GM23248 (cell line): ENCODE data around the gene ASPRV1. TPM values are rescaled to one million over a fixed set of nuclear protein-coding genes. Genes with fewer than 3 reads are reported as not detected.

Source experiments
- DNase-seq: peaks from one replicate; pipeline ENCODE4 v3.0.0-alpha.2; 2015
- H2AFZ ChIP-seq: fragments of 200-600 bp; sonication (generic); 2 replicates; pipeline ENCODE4 v1.6.1; 2016; ENCODE audit warnings: antibody characterized with exemption
- H3F3A ChIP-seq: fragments of 200-600 bp; sonication (generic); 2 replicates; pipeline ENCODE4 v1.6.1; 2016; ENCODE audit warnings: mild to moderate bottlenecking, antibody characterized with exemption, mixed run types; ENCODE audit not compliant: insufficient read depth
- H3K27ac ChIP-seq: fragments of 200-600 bp; sonication (generic); 2 replicates; pipeline ENCODE4 v1.5.1; 2016; ENCODE audit warnings: mild to moderate bottlenecking
- H3K27me3 ChIP-seq: fragments of 200-600 bp; sonication (generic); replicated peaks from 2 replicates; pipeline ENCODE4 v1.6.1; 2016; ENCODE audit warnings: mild to moderate bottlenecking; ENCODE audit not compliant: insufficient read depth
- H3K36me3 ChIP-seq: fragments of 200-600 bp; sonication (generic); 2 replicates; pipeline ENCODE4 v1.6.1; 2016; ENCODE audit warnings: low read depth, mild to moderate bottlenecking
- H3K4me1 ChIP-seq: fragments of 200-600 bp; sonication (generic); 2 replicates; pipeline ENCODE4 v1.6.1; 2016; ENCODE audit warnings: mild to moderate bottlenecking; ENCODE audit not compliant: insufficient read depth
- H3K4me2 ChIP-seq: fragments of 200-600 bp; sonication (generic); one replicate; pipeline ENCODE4 v1.6.1; 2016; ENCODE audit warnings: mild to moderate bottlenecking; ENCODE audit not compliant: unreplicated experiment
- H3K4me3 ChIP-seq: fragments of 200-600 bp; sonication (generic); 2 replicates; pipeline ENCODE4 v1.5.1; 2016; ENCODE audit warnings: mild to moderate bottlenecking
- H3K79me2 ChIP-seq: fragments of 200-600 bp; sonication (generic); 2 replicates; pipeline ENCODE4 v1.6.1; 2016; ENCODE audit warnings: mild to moderate bottlenecking; ENCODE audit not compliant: insufficient read depth
- H3K9ac ChIP-seq: fragments of 200-600 bp; sonication (generic); 2 replicates; pipeline ENCODE4 v1.6.1; 2016; ENCODE audit warnings: mild to moderate bottlenecking
- H3K9me2 ChIP-seq: fragments of 200-600 bp; sonication (generic); 2 replicates; pipeline ENCODE4 v1.6.1; 2016; ENCODE audit warnings: mixed run types, mild to moderate bottlenecking, moderate library complexity; ENCODE audit not compliant: insufficient read depth
- H3K9me3 ChIP-seq: fragments of 200-600 bp; sonication (generic); one replicate; pipeline ENCODE4 v1.6.1; 2017; ENCODE audit warnings: low read depth
- H4K20me1 ChIP-seq: fragments of 200-600 bp; sonication (generic); 2 replicates; pipeline ENCODE4 v1.6.0; 2016; ENCODE audit not compliant: insufficient read depth
- EZH2 ChIP-seq: fragments of 200-600 bp; sonication (generic); IDR thresholded peaks from 2 replicates; pipeline ENCODE4 v1.6.1; 2018; ENCODE audit warnings: antibody characterized with exemption, mild to moderate bottlenecking; ENCODE audit not compliant: insufficient read depth, poor library complexity, severe bottlenecking
- EZH2phosphoT487 ChIP-seq: fragments of 200-600 bp; sonication (generic); IDR thresholded peaks from 2 replicates; pipeline ENCODE4 v1.6.1; 2018; ENCODE audit warnings: antibody characterized with exemption, moderate library complexity, mild to moderate bottlenecking, low read depth; ENCODE audit not compliant: insufficient read depth
- WGBS, 2 experiments: methylation state at CpG; one replicate each; pipeline ENCODE4 v1.1.6; 2015 to 2017; ENCODE audit warnings: low lambda C conversion rate in 2 of 2, low coverage in 1 of 2; ENCODE audit errors: missing lambda C conversion rate in 2 of 2; 5-methylcytosine and 5-hydroxymethylcytosine counted together
- in situ Hi-C: fragments of 300-500 bp; cut with MboI; formaldehyde crosslinking; loops from 2 replicates; pipeline ENCODE4 v1.15.0; 2020
- polyA plus RNA-seq: library from polyadenylated mRNA; unstranded; fragments of >200 nt; fragmentation: Nextera tagmentation; extraction: Ambion mirVana; gene quantifications from 2 replicates; pipeline ENCODE4 v1.2.1, GENCODE V29; 2016
- total RNA-seq: library from RNA; depleted of rRNA; stranded (reverse); fragments of >200 nt; shearing (Covaris generic); gene quantifications from 2 replicates; pipeline ENCODE4 v1.2.3, GENCODE V29; 2014

ASPRV1 gene
- total and polyA plus RNA-seq, 2 experiments from 2014 or later = 0.24 to 0.86 TPM

DNA sequence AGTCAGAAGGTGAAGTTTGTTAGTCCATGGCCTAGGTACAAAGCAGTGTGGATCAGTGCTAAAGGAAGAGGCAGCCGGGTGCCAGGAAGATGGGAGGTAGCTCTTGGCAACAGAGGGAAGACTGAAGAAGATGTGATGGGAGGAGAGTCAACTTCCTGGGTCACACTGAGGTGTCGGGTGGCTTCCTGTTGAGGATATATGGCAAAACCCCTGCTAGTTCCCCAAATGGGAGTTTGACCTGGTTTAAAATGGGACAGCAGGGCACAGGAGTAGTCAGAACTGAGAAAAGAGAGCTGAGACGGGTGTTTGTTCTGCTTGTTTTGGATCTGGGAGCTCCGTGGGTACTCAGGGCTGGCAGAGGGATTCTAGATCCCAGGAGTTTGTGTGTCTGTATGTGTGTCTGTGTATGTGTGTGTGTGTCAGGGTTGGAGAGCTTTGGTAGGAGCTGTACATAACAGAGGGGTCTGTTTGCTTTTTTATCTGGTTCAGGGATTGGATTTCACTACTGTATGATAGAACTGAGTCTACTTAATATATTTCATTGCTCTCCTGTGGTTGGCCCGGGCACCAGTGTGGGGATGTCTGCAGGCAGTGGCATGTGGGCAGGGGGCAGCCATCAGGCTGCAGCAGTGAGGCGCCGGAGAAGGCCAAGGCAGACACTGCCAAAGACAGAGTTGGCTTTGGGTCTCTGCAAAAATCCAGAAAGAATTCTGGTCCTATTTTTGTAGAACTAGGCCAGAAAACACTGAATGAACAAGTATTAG, 29.4 kb downstream of the ASPRV1 start:
- no peaks in the 10 kb centered on the region for H3K27me3 ChIP-seq
- H3K79me2 ChIP-seq = peaks cover 5% of the 10 kb centered on the region; the same call in 1 of the 2 replicates
- peaks cover 27% of the 10 kb centered on the region for H3K36me3 ChIP-seq
- no peaks in the 10 kb centered on the region for H3K9me2 ChIP-seq
- H2AFZ ChIP-seq = peak overlapping the region; percentile 54
- 0 out of 2 replicates have a peak overlapping the region, but pooled peaks have one; percentile 21 for H3K9ac ChIP-seq
- H3K4me3 ChIP-seq = no peak overlapping the region
- H3K4me1 ChIP-seq = peaks cover 36% of the 10 kb centered on the region
- H3F3A ChIP-seq = peaks cover 42% of the 10 kb centered on the region
- in situ Hi-C loops = no loop called here
- peak overlapping the region; percentile 43 for H3K27ac ChIP-seq
- H3K9me3 ChIP-seq = no peaks in the 10 kb centered on the region
- TF ChIP-seq EZH2phosphoT487 = no peak
- no peak for TF ChIP-seq EZH2
- no peaks in the 10 kb centered on the region for H4K20me1 ChIP-seq
- WGBS, 2 experiments = 57 to 60% methylated on average over 7 of the region's 7 CpGs
- H3K4me2 ChIP-seq = no peak overlapping the region
- DNase-seq = no peak

GRCh38 chr2:69926849-69927515, 34.4 kb downstream of the ASPRV1 start:
- Histone ChIP-seq H3K9me3 (no peaks in the 10 kb centered on the region), H3K36me3 (peaks cover 21% of the 10 kb centered on the region), H3K9ac (no peak overlapping the region), H3K79me2 (peaks cover 5% of the 10 kb centered on the region; the same call in 1 of the 2 replicates), H3K4me3 (no peak overlapping the region), H3K4me2 (no peak overlapping the region), H3K9me2 (no peaks in the 10 kb centered on the region), H3K4me1 (peaks cover 6% of the 10 kb centered on the region), H3K27me3 (no peaks in the 10 kb centered on the region), H4K20me1 (no peaks in the 10 kb centered on the region), H3K27ac (no peak overlapping the region), H2AFZ (no peak overlapping the region), H3F3A (peaks cover 10% of the 10 kb centered on the region; the same call in 1 of the 2 replicates)
- WGBS, 2 experiments = 72 to 80% methylated on average over 3 of the region's 3 CpGs
- in situ Hi-C loops = no loop called here
- TF ChIP-seq EZH2phosphoT487 = no peak
- no peak for TF ChIP-seq EZH2
- DNase-seq = peak; percentile 32

DNA sequence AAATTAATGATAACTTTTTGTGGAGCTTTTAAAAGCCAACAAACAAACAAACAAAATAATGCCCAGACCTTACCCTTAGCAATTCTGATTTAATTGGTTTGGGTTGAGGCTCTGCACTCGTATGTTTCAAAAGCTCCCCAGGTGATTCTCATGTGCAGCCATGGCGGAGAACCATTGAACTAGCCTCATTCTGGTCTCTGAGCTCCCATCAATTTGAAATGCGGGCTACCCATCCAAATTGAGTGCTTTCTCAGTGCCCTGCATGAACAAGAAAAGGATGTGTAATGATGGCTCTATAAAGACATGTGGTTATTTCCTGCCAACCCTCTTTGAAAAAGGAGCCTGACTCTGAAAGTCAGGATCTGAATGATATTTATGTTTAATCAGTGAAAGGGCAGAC, 38.3 kb downstream of the ASPRV1 start:
- Histone ChIP-seq H3K9ac (no peak overlapping the region), H3K9me2 (no peaks in the 10 kb centered on the region), H4K20me1 (no peaks in the 10 kb centered on the region), H3K27ac (no peak overlapping the region), H3F3A (peaks cover 5% of the 10 kb centered on the region), H3K4me2 (no peak overlapping the region), H3K9me3 (no peaks in the 10 kb centered on the region), H3K4me1 (peaks cover 4% of the 10 kb centered on the region), H2AFZ (no peak overlapping the region), H3K36me3 (peaks cover 27% of the 10 kb centered on the region), H3K27me3 (no peaks in the 10 kb centered on the region), H3K79me2 (peaks cover 17% of the 10 kb centered on the region), H3K4me3 (no peak overlapping the region)
- TF ChIP-seq EZH2phosphoT487 (no peak), EZH2 (no peak)
- WGBS, 2 experiments = 87 to 88% methylated on average over 3 of the region's 3 CpGs
- no peak for DNase-seq
- in situ Hi-C loops = loop anchor here (25.0 kb wide), 1 partner anchor 339 kb away; the partner anchor contains the start of gene PCYOX1

- H3K27me3 ChIP-seq = no peaks in the 10 kb centered on the region
- no peak for DNase-seq
- no peaks in the 10 kb centered on the region for H3K9me3 ChIP-seq
- WGBS, 2 experiments = 62 to 64% methylated on average over 3 of the region's 3 CpGs
- no peaks in the 10 kb centered on the region for H4K20me1 ChIP-seq
- no peaks in the 10 kb centered on the region for H3K9me2 ChIP-seq
- peak overlapping the region; percentile 49 for H3K4me3 ChIP-seq
- H3K36me3 ChIP-seq = peaks cover 14% of the 10 kb centered on the region
- peak overlapping the region; percentile 87 for H3K27ac ChIP-seq
- peaks cover 26% of the 10 kb centered on the region for H3K4me1 ChIP-seq
- peaks cover 42% of the 10 kb centered on the region for H3K79me2 ChIP-seq
- peak overlapping the region; percentile 70 for H3K9ac ChIP-seq
- H2AFZ ChIP-seq = peak overlapping the region; percentile 77
- in situ Hi-C loops = loop anchor here (5.0 to 25.0 kb wide), 3 partner anchors 149 to 344 kb away; partner anchors contain the start of gene PCYOX1
- peak overlapping the region; percentile 86 for H3K4me2 ChIP-seq
- TF ChIP-seq EZH2phosphoT487 = no peak
- TF ChIP-seq EZH2 = no peak
- peaks cover 17% of the 10 kb centered on the region for H3F3A ChIP-seq
Measured at GRCh38 chr2:69918401-69918800, 43.0 kb downstream of the ASPRV1 start.
